T-helper 2 cell treated with Interferon-gamma antibody and Interleukin-4, amounts not matched to agents 100 ng/mL and 5 ng/mL, for 36 hours (primary cell): ENCODE data around the gene SP140L. TPM values are rescaled to one million over a fixed set of nuclear protein-coding genes. Genes with fewer than 3 reads are reported as not detected.
"Not testable (repeated sequence)": the region's sequence is repeated elsewhere in the genome, so short reads cannot be mapped to it uniquely, and the experiment has no call there.

Source experiments
- intact Hi-C: fragments of 100-400 bp; cut with micrococcal nuclease; formaldehyde crosslinking; loops from one replicate; pipeline ENCODE4 v1.15.1; 2023
- total RNA-seq: library from RNA; stranded (reverse); gene quantifications from 2 replicates; pipeline ENCODE4 v1.2.3, GENCODE V29; 2022

Gene SP140L
- total RNA-seq, 1 donor from 2014 or later: 120 TPM

GRCh38 chr2:230416061-230416721, 89.2 kb downstream of the SP140L start, which contains the start of gene SP100:
Gene SP100 (plus strand): TSS chr2:230416201. CDS start chr2:230416297, 96 bp downstream.
- intact Hi-C loops: loop anchor here (2.0 to 10.0 kb wide), 7 partner anchors 36 to 379 kb away; partner anchors contain the start of genes CAB39, SP110 and SP140L

GRCh38 chr2:230417436-230417835, 90.4 kb downstream of the SP140L start:
- intact Hi-C loops: loop anchor here (2.0 to 10.0 kb wide), 7 partner anchors 35 to 377 kb away; partner anchors contain the start of genes CAB39, SP110 and SP140L

- intact Hi-C loops: loop anchor here (5.0 to 10.0 kb wide), 3 partner anchors 34 to 376 kb away; partner anchors contain the start of gene CAB39
Observed at GRCh38 chr2:230418341-230419016, 91.5 kb downstream of the SP140L start.

GRCh38 chr2:230419181-230419580, 92.2 kb downstream of the SP140L start:
- intact Hi-C loops: loop anchor here (5.0 to 10.0 kb wide), 3 partner anchors 33 to 376 kb away; partner anchors contain the start of gene CAB39

GRCh38 chr2:230422149-230422548, 95.2 kb downstream of the SP140L start:
- intact Hi-C loops: no loop called here

GRCh38 chr2:230423851-230424458, 97.0 kb downstream of the SP140L start:
- intact Hi-C loops: no loop called here

- intact Hi-C loops: no loop called here
Observed at GRCh38 chr2:230425377-230425776, 98.4 kb downstream of the SP140L start.

- intact Hi-C loops: no loop called here
Observed at GRCh38 chr2:230429513-230429912, 102.5 kb downstream of the SP140L start.

- intact Hi-C loops: no loop called here
Observed at GRCh38 chr2:230430957-230431910, 104.2 kb downstream of the SP140L start.

GRCh38 chr2:230434677-230435324, 107.8 kb downstream of the SP140L start:
- intact Hi-C loops: no loop called here

- intact Hi-C loops: no loop called here
Observed at GRCh38 chr2:230435431-230435830, 108.4 kb downstream of the SP140L start.

GRCh38 chr2:230439121-230439520, 112.1 kb downstream of the SP140L start:
- intact Hi-C loops: not testable (repeated sequence)

GRCh38 chr2:230439590-230439989, 112.6 kb downstream of the SP140L start:
- intact Hi-C loops: no loop called here

- intact Hi-C loops: loop anchor here (2.0 to 10.0 kb wide), 3 partner anchors 21 to 217 kb away; partner anchors contain the start of gene SP140
Observed at GRCh38 chr2:230441227-230441897, 114.4 kb downstream of the SP140L start.

GRCh38 chr2:230443541-230443940, 116.5 kb downstream of the SP140L start:
- intact Hi-C loops: loop anchor here (10.0 kb wide), 2 partner anchors 171 to 219 kb away; partner anchors contain the start of gene SP140

- intact Hi-C loops: loop anchor here (10.0 kb wide), 2 partner anchors 170 to 220 kb away; partner anchors contain the start of gene SP140
Observed at GRCh38 chr2:230444832-230445231, 117.8 kb downstream of the SP140L start.

GRCh38 chr2:230447036-230447435, 120.0 kb downstream of the SP140L start:
- intact Hi-C loops: loop anchor here (10.0 kb wide), 2 partner anchors 168 to 222 kb away; partner anchors contain the start of gene SP140

GRCh38 chr2:230447455-230448451, 120.8 kb downstream of the SP140L start:
- intact Hi-C loops: loop anchor here (10.0 kb wide), 2 partner anchors 167 to 223 kb away; partner anchors contain the start of gene SP140
